ENCODE data around the gene TFPI.

Gene TFPI

DNA sequence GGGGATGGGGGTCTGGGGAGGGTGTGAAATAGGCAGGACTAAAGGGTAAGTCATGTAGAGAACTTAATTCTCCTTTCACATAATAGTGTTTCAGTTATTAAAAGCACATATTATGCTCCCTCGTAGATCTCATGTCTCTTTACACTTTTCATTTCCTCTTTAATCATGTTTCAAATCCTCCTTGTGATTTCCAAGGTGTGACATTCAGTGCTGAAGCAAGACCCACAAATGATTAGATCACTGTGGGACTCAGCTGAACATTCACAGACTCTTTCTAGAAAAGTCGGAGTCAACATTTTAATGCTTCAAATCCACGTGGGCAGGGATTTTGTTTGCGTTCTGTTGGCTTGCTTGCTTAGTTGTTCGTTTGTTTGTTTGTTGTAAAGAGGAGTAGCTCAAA, 71.4 kb downstream of the TFPI start:
- H3K36me3 ChIP-seq (ENCODE audit: control insufficient read depth, insufficient read depth, low read length): no peaks in the 10 kb centered on the region

DNA sequence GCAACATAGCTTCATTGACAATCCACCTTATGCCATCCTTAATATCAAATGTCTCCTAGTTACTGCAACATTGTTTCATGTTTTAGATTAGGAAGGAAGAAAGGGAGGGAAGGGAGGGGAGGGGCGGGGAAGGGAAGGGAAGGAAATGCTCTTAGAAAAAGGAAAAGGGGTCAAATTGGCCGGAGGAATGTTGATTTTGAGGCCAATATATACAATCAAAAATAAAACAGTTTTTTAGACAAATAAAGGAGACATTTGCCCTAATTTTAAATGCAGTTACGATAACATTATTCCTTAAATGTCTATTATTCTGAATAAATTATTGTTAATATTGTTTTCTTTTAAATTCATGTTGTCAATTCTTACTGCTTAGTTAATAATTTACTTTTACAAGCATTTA, 72.7 kb downstream of the TFPI start:
- no peak overlapping the region for H3K27ac ChIP-seq (ENCODE audit: low read depth, low read length)
- no peaks in the 10 kb centered on the region for H3K36me3 ChIP-seq (ENCODE audit: control insufficient read depth, insufficient read depth, low read length)
- H3K4me1 ChIP-seq (ENCODE audit: control insufficient read depth, insufficient read depth, low read length): no peaks in the 10 kb centered on the region
- no peak overlapping the region for H3K9ac ChIP-seq (ENCODE audit: low read length)
- H3K27me3 ChIP-seq (ENCODE audit: control insufficient read depth, insufficient read depth, low read length): no peaks in the 10 kb centered on the region
- no peak overlapping the region for H3K4me3 ChIP-seq (ENCODE audit: low read length)

More for the DNA sequence above, 71.4 kb downstream of the TFPI start:
- Histone ChIP-seq H3K27ac (ENCODE audit: low read depth, low read length) (no peak overlapping the region), H3K9ac (ENCODE audit: low read length) (no peak overlapping the region), H3K4me3 (ENCODE audit: low read length) (no peak overlapping the region), H3K27me3 (ENCODE audit: control insufficient read depth, insufficient read depth, low read length) (no peaks in the 10 kb centered on the region), H3K4me1 (ENCODE audit: control insufficient read depth, insufficient read depth, low read length) (no peaks in the 10 kb centered on the region)

DNA sequence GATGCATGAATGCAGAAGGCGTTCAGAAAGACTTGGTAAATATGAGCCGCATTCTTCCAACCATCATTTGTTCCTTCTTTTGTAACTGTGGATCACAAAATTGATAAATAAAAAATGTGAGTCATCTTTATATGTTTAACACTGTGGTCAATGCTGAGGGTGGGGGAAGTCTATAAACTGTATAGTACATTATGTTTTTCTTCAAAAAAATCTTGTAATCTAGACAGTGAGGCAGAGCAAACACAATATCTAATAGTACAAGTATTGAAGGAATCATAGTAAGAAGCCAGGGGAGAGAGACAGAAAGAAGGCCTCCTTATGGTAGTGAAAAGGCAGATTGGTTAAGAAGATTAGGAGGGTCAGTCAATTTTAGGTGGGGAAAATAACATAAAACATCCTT, 75.5 kb downstream of the TFPI start:
- H3K27me3 ChIP-seq (ENCODE audit: control insufficient read depth, insufficient read depth, low read length): no peaks in the 10 kb centered on the region
- no peak overlapping the region for H3K9ac ChIP-seq (ENCODE audit: low read length)
- no peaks in the 10 kb centered on the region for H3K36me3 ChIP-seq (ENCODE audit: control insufficient read depth, insufficient read depth, low read length)
- H3K27ac ChIP-seq (ENCODE audit: low read depth, low read length): no peak overlapping the region
- H3K4me3 ChIP-seq (ENCODE audit: low read length): no peak overlapping the region
- no peaks in the 10 kb centered on the region for H3K4me1 ChIP-seq (ENCODE audit: control insufficient read depth, insufficient read depth, low read length)

DNA sequence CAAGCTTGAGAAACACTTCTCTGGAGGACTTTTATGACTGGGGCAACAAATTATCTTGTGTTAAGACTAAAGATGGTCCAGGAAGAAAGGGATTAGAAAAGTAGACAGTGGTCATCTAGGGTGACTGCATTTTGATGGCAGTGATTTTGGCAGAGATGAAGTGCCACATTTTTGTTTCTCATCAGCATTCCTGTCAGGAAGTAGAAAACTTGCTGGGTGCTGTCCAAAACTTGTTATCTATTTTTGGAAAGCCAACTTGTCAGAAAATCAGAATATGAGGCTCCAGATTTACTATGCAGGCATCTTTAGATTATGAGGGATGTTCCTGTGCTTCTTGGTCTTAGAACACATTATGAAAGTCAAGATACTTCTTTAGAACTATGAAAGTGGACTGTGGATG, 77.2 kb downstream of the TFPI start:
- H3K27ac ChIP-seq (ENCODE audit: low read depth, low read length): no peak overlapping the region
- H3K4me3 ChIP-seq (ENCODE audit: low read length): no peak overlapping the region
- H3K36me3 ChIP-seq (ENCODE audit: control insufficient read depth, insufficient read depth, low read length): no peaks in the 10 kb centered on the region
- H3K4me1 ChIP-seq (ENCODE audit: control insufficient read depth, insufficient read depth, low read length): no peaks in the 10 kb centered on the region
- no peaks in the 10 kb centered on the region for H3K27me3 ChIP-seq (ENCODE audit: control insufficient read depth, insufficient read depth, low read length)
- no peak overlapping the region for H3K9ac ChIP-seq (ENCODE audit: low read length)

DNA sequence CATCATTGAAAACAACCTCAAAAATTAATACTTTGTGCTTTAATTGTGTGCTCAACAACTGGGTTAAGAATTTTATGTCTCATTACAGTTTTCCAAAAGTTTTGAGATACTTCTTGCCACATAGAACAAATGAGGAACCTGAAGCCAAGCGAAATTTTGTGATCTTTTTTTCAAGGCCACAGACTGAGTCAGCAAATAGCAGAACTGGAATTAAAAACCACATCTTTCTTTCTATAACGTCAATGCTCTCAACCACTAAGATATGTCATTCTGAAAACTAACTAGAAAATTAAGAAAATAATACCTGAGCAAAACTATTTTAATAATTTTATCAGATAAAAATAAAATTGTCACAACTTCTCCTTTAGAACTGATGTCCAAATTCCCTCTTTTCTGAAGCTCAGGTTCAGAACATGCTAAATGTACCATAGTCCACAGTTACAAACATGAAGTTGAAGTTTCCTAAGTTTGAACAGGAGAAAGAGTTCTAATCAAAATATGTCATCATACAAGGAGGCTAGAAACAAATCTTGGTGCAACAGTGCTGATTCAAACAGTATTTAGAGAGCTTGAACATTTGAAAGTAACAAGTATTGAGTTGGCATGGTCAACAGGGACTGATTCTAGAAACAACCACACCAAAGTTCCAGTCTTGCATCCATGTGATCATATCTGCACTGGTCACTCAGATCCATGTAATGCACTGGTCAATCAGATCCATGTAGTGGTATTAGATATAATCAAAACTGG, 78.6 kb downstream of the TFPI start:
- no peak overlapping the region for H3K27ac ChIP-seq (ENCODE audit: low read depth, low read length)
- H3K36me3 ChIP-seq (ENCODE audit: control insufficient read depth, insufficient read depth, low read length): peaks cover under 1% of the 10 kb centered on the region

DNA sequence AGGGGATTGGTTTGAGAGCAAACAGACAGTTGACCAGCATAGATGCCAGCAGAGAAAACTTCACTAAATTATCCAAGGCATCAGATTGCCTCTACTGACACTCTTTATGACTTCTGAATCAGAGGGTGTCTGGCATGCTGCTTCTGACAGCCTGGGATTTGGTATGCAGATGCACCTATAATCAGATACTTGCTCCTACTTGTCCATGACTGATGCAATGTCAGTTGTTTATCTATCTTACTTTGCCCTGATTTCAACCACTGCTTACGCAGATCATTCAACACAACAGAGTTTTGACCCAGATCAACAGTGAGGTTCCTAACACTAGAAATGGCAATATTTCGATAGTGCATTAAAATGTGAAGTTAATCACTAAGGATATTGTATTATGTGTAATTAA, 83.5 kb downstream of the TFPI start:
- H3K9ac ChIP-seq (ENCODE audit: low read length): no peak overlapping the region
- H3K27ac ChIP-seq (ENCODE audit: low read depth, low read length): no peak overlapping the region
- H3K36me3 ChIP-seq (ENCODE audit: control insufficient read depth, insufficient read depth, low read length): peaks cover 2% of the 10 kb centered on the region
- H3K4me3 ChIP-seq (ENCODE audit: low read length): no peak overlapping the region
- H3K27me3 ChIP-seq (ENCODE audit: control insufficient read depth, insufficient read depth, low read length): no peaks in the 10 kb centered on the region
- no peaks in the 10 kb centered on the region for H3K4me1 ChIP-seq (ENCODE audit: control insufficient read depth, insufficient read depth, low read length)

More for the DNA sequence above, 78.6 kb downstream of the TFPI start:
- H3K9ac ChIP-seq (ENCODE audit: low read length): no peak overlapping the region
- no peaks in the 10 kb centered on the region for H3K4me1 ChIP-seq (ENCODE audit: control insufficient read depth, insufficient read depth, low read length)
- no peak overlapping the region for H3K4me3 ChIP-seq (ENCODE audit: low read length)
- no peaks in the 10 kb centered on the region for H3K27me3 ChIP-seq (ENCODE audit: control insufficient read depth, insufficient read depth, low read length)

DNA sequence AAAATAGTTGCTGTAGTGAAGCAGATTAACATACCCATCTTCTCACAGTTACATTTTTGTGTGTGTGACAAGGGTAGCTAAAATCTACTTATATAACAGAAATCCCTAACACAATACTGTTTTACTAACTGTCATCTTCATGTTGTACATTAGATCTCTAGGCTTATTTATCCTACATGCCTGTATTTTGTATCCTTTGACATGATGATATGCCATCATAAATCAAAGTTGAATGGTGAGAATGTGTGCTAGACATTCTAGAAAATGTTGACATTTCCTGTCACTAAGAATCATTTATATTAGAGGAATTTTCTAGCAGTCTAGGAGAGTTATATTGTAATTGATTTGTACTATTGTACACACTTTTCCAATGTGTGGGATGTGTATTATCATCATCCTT, 84.7 kb downstream of the TFPI start:
- Histone ChIP-seq H3K27ac (ENCODE audit: low read depth, low read length) (no peak overlapping the region), H3K9ac (ENCODE audit: low read length) (no peak overlapping the region), H3K36me3 (ENCODE audit: control insufficient read depth, insufficient read depth, low read length) (peaks cover 2% of the 10 kb centered on the region), H3K4me1 (ENCODE audit: control insufficient read depth, insufficient read depth, low read length) (no peaks in the 10 kb centered on the region), H3K4me3 (ENCODE audit: low read length) (no peak overlapping the region), H3K27me3 (ENCODE audit: control insufficient read depth, insufficient read depth, low read length) (no peaks in the 10 kb centered on the region)

DNA sequence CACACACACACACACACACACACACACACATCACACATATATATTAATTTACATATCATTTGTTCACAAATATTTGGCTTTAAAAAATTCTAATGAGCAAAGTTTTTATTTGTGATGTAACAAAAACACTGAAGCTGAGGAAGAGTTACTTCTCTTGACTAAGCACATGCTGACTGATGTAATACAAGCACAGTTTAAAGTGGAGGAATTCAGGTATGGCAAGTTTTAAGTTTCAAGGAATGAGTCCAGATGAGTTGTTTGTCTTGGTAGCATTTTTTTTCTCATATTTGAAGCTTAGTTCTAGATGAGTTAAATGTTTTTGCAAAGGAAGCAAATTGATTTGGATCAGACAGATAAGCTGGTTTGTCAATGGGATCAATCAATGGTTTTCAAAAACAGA, 86.0 kb downstream of the TFPI start:
- Histone ChIP-seq H3K9ac (ENCODE audit: low read length) (no peak overlapping the region), H3K4me3 (ENCODE audit: low read length) (no peak overlapping the region), H3K36me3 (ENCODE audit: control insufficient read depth, insufficient read depth, low read length) (peaks cover 2% of the 10 kb centered on the region), H3K27me3 (ENCODE audit: control insufficient read depth, insufficient read depth, low read length) (no peaks in the 10 kb centered on the region), H3K4me1 (ENCODE audit: control insufficient read depth, insufficient read depth, low read length) (no peaks in the 10 kb centered on the region), H3K27ac (ENCODE audit: low read depth, low read length) (no peak overlapping the region)

DNA sequence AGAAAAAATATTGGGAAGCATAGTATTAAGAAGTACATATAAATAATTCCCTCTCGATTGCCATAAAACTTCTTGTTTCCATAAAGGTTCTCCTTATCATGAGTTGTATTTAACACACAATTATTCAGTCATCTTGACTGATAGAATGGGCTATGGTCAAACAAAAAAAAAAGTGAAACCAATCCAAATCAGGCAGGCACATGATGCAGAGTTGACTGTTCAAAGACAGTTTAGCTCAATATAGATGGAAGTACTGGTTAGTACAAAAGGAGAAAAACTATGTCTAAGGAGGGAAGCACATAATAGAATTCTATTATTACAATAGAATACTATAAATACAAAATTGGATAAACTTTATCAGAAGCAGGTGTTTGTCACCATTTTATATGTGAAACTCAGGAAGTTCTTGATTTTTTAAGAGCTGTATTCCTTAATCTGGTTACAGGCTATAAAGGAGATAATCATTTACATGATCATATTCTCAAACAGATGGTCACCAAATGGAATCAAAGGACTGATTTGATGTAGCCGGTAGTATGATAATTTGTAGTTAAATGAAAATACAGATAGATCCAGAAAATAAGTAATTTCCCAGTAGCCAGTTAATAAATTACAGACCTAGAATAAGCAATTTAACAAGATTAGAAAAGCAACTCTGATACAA, 88.0 kb downstream of the TFPI start:
- no peak overlapping the region for H3K27ac ChIP-seq (ENCODE audit: low read depth, low read length)
- H3K36me3 ChIP-seq (ENCODE audit: control insufficient read depth, insufficient read depth, low read length): peaks cover 2% of the 10 kb centered on the region
- H3K4me1 ChIP-seq (ENCODE audit: control insufficient read depth, insufficient read depth, low read length): no peaks in the 10 kb centered on the region
- no peak overlapping the region for H3K4me3 ChIP-seq (ENCODE audit: low read length)
- no peaks in the 10 kb centered on the region for H3K27me3 ChIP-seq (ENCODE audit: control insufficient read depth, insufficient read depth, low read length)
- H3K9ac ChIP-seq (ENCODE audit: low read length): no peak overlapping the region

DNA sequence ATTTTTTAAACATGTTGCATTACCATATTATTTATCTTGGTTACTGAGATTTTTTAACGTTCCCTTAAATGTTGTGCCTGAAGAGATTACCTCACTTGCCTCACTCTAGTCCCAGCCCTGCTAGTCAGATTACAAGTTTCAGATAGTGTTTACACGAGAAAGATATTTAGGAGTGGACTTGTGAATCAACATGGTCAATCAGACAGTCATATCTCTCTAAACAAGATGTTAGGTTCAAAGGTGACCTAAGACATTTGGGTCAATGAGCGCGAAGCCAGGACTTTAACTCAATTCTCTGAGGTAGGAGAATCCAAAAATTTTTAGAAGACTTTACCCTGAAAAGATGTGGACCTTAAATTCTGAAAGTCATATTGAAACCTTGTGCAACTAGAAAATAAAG, 91.4 kb downstream of the TFPI start:
- no peak overlapping the region for H3K9ac ChIP-seq (ENCODE audit: low read length)
- no peak overlapping the region for H3K27ac ChIP-seq (ENCODE audit: low read depth, low read length)
- H3K36me3 ChIP-seq (ENCODE audit: control insufficient read depth, insufficient read depth, low read length): no peaks in the 10 kb centered on the region
- H3K27me3 ChIP-seq (ENCODE audit: control insufficient read depth, insufficient read depth, low read length): no peaks in the 10 kb centered on the region
- H3K4me3 ChIP-seq (ENCODE audit: low read length): no peak overlapping the region
- no peaks in the 10 kb centered on the region for H3K4me1 ChIP-seq (ENCODE audit: control insufficient read depth, insufficient read depth, low read length)

DNA sequence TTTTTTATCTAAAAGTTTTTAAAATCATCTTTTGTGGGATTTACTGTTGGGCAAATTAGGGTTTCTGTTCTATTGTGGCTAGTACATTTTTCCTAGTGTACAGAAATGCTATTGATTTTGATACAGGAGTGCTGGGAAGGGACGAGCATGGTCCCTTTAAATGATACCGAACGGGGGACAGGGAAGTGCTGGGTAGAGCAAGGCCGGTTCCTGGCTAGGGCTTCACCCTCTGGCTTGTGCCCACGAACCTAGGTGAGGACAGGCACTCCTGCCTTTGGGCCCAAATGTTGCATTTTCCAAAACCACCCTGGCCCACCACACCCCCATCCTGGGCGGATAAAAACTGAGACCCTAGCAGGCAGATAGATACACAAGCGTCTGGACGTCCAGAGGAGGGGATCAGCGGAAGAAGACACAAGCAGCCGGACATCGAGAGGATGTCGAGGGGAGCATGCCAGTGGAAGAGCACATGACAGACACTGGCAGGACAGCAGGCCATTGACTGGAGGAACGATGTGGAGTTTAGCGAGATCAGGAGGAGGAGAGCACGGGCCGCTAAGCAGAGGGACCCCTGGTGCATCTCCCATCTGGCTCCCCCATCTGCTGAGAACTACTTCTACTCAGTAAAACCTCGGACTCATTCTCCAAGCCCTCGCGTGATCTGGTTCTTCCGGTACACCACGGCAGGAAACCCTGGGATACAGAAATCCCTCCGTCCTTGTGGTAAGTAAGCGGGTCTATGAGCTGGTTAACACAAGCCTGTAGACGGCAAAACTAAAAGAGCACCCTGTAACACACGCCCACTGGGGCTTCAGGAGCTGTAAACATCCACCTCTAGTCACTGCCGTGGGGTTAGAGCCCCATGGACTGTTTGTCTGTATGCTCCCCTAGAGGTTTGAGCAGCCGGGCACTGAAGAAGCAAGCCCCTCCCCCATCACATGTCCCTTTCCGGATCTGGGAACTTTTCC, 92.7 kb downstream of the TFPI start:
- no peak overlapping the region for H3K4me3 ChIP-seq (ENCODE audit: low read length)
- no peaks in the 10 kb centered on the region for H3K4me1 ChIP-seq (ENCODE audit: control insufficient read depth, insufficient read depth, low read length)
- no peaks in the 10 kb centered on the region for H3K36me3 ChIP-seq (ENCODE audit: control insufficient read depth, insufficient read depth, low read length)
- H3K9ac ChIP-seq (ENCODE audit: low read length): no peak overlapping the region
- no peaks in the 10 kb centered on the region for H3K27me3 ChIP-seq (ENCODE audit: control insufficient read depth, insufficient read depth, low read length)
- no peak overlapping the region for H3K27ac ChIP-seq (ENCODE audit: low read depth, low read length)

DNA sequence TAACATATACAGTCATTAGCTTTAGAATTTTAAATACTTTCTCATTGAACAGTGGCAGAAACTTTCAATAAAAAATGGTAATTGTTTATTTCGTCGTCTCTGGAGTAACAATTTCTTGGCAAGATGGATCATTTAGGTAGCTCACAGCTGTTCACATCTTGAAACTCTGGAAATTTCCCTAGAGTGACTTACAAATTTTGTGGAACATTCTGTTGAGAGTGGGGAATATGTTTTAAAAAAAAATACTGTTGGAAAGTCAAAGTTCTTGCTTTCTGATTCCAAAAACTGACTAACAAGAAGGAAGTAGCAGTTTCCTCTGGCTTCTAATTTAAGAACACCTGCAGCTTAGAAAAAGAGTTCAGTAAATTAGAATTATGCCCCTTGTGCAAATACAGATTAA, 95.0 kb downstream of the TFPI start:
- H3K9ac ChIP-seq (ENCODE audit: low read length): no peak overlapping the region
- H3K27me3 ChIP-seq (ENCODE audit: control insufficient read depth, insufficient read depth, low read length): no peaks in the 10 kb centered on the region
- no peaks in the 10 kb centered on the region for H3K36me3 ChIP-seq (ENCODE audit: control insufficient read depth, insufficient read depth, low read length)
- no peak overlapping the region for H3K27ac ChIP-seq (ENCODE audit: low read depth, low read length)
- H3K4me1 ChIP-seq (ENCODE audit: control insufficient read depth, insufficient read depth, low read length): no peaks in the 10 kb centered on the region
- no peak overlapping the region for H3K4me3 ChIP-seq (ENCODE audit: low read length)
